Activated CD8-positive, alpha-beta memory T cell treated with anti-CD3 and anti-CD28 coated beads for 36 hours (primary cell): Measurements from ENCODE around the gene TMIGD2. TPM values are rescaled to one million over a fixed set of nuclear protein-coding genes. Genes with fewer than 3 reads are reported as not detected.

ENCODE experiments used
- CTCF ChIA-PET: fragments of 350-600 bp; sonication (Branson Sonifier 250); formaldehyde crosslinking; loops from one replicate; lab custom pipeline; 2021; ENCODE audit warnings: antibody characterized with exemption; lab: Charles Lee
- POLR2A ChIA-PET: fragments of 350-600 bp; sonication (Branson Sonifier 250); formaldehyde crosslinking; loops from one replicate; lab custom pipeline; 2021; ENCODE audit warnings: antibody characterized with exemption; lab: Charles Lee
- total RNA-seq, 2 experiments: library from RNA; stranded (reverse); gene quantifications; one replicate each; pipeline ENCODE4 v1.2.3, GENCODE V29; 2021

The TMIGD2 gene
- total RNA-seq, 2 experiments from 2014 or later = 7.6 to 7.7 TPM

DNA sequence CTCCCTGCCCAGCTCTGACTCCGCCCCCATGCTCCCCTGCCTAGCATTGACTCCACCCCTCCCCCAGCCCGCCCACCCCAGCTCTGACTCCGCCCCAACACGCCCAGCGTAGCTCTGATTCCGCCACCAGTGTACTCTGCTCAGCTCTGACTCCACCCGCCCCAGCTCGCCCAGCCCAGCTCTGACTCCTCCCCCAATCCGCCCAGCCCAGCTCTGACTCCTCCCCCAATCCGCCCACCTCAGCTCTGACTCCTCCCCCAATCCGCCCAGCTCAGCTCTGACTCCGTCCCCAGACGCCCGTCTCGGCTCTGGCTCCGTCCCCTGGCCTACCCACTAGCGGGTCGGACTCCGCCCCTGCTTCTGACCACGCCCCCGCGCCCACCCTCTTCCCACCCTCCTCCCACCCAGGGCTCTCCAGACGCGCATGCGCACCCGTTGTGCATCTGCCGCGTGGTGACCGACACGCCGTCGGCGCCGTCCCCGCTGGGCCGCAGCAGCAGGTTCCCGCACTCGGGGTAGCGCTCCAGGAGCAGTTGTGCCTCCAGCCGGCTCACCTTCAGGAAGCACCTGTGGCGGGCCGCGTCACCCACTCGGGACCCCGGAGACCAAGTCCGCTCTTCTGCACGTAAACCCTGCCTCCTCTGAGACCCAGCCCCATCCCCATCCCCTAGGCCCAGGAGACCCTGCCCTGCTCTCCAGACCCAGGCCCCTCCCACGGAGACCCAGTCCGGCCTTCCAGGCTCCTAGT is 26.2 kb upstream of the TMIGD2 start:
- CTCF ChIA-PET = interaction anchor here (1.1 kb wide), 1 partner anchor 24 kb away, joined by 3 read pairs; no protein-coding TSS in a partner anchor
- POLR2A ChIA-PET = interaction anchor here (0.5 to 1.2 kb wide), 2 partner anchors 15 to 1664 kb away, joined by 4 to 9 read pairs; partner anchors contain the start of gene MPND

DNA sequence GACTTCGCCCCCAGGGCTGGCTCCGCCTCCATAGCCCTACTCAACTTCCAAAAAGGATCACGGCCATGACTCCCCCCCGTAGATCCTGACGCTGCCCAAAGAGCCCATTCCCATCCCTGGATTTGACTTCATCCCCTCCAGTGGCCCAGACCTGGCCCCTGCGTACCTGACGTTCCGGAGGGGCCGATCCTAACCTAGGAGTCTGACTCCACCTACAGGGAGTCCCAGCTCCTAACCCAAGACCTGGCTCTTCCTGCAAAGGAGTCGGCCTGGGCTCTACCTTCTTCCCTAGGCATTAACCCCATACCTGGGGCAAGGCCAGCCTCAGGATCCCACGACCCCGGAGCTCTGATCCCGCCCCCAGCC is 25.7 kb upstream of the TMIGD2 start:
- POLR2A ChIA-PET = interaction anchor here (0.5 to 1.2 kb wide), 2 partner anchors 15 to 1665 kb away, joined by 4 to 9 read pairs; partner anchors contain the start of gene MPND
- CTCF ChIA-PET = interaction anchor here (1.1 kb wide), 1 partner anchor 25 kb away, joined by 3 read pairs; no protein-coding TSS in a partner anchor

GRCh38 chr19:4327252-4327876 is 25.2 kb upstream of the TMIGD2 start:
- POLR2A ChIA-PET = interaction anchor here (1.2 kb wide), 1 partner anchor 16 kb away, joined by 9 read pairs; the partner anchor contains the start of gene MPND
- CTCF ChIA-PET = interaction anchor here (1.1 kb wide), 1 partner anchor 25 kb away, joined by 3 read pairs; no protein-coding TSS in a partner anchor

DNA sequence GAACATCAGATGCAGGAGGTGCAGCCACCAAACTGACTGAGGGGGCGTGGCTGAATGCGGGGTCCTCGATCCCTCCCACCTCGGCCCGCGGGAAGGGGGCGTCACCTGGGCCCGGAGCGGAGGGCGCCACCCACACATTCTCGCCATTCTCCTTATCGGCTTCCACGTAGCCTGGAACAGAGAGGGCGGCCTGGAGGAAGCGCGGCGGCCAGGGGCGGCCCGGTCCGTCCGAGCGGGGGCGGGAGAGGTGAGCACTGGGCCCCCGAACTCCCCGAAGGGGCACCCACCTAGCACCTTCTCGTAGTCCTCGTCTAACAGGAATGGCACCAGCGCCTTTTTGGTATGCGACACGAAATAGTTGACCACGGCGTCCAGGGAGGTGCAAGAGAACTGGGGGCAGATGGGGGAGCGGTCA is 24.7 kb upstream of the TMIGD2 start:
- POLR2A ChIA-PET = no interaction called here
- CTCF ChIA-PET = no interaction called here

- ChIA-PET CTCF (no interaction called here), POLR2A (no interaction called here)
Measured at GRCh38 chr19:4326215-4326836, 24.1 kb upstream of the TMIGD2 start.

- ChIA-PET CTCF (interaction anchor here (1.1 to 1.4 kb wide), 2 partner anchors 20 to 56 kb away, joined by 3 to 4 read pairs; no protein-coding TSS in a partner anchor), POLR2A (no interaction called here)
Measured at GRCh38 chr19:4324228-4324627, 22.0 kb upstream of the TMIGD2 start.

GRCh38 chr19:4323692-4324091 is 21.5 kb upstream of the TMIGD2 start:
- POLR2A ChIA-PET = no interaction called here

DNA sequence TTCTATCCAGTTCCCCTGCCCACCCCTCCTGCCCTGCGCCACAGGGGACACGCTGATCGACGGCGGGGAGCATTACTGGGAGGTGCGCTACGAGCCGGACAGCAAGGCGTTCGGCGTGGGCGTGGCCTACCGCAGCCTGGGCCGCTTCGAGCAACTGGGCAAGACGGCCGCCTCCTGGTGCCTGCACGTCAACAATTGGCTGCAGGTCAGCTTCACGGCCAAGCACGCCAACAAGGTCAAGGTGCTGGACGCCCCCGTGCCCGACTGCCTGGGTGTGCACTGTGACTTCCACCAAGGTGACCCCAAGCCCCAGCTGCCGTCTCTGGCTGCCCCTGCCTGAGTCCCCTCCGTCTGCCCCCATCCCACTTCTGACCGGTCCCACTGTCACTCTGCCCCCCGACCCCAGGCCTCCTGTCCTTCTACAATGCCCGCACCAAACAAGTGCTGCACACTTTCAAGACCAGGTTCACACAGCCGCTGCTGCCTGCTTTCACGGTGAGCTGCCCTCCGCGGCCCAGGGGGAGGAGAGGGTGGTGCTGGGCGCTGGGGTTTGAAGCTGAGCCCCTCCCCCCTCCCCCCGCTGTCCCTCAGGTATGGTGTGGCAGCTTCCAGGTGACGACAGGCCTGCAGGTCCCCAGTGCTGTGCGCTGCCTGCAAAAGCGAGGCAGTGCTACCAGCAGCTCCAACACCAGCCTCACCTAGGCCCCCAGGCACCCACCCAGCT is 20.9 kb upstream of the TMIGD2 start:
- POLR2A ChIA-PET = interaction anchor here (1.3 kb wide), 1 partner anchor 20 kb away, joined by 3 read pairs; no protein-coding TSS in a partner anchor
- CTCF ChIA-PET = interaction anchor here (0.7 kb wide), 1 partner anchor 10 kb away, joined by 3 read pairs; no protein-coding TSS in a partner anchor

More at GRCh38 chr19:4323692-4324091, 21.5 kb upstream of the TMIGD2 start:
- CTCF ChIA-PET = no interaction called here

DNA sequence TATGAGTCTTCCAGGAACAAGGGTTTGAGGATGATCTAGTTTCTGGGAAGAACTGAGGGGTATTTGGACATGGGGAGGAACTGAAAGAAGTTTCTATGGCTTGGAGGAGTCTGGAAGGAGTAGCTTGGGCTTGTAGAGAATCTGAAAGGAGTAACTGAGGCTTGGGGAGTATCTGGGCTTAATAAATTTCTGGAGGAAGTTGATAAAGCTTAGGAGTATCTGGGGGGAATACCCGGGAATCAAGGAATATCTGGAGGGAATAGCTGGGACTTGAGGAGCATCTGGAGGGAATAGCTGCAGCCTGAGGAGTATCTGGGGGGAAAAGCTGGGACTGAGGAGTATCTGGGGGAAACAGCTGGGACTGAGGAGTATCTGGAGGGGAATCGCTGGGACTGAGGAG is 18.2 kb upstream of the TMIGD2 start:
- ChIA-PET CTCF (interaction anchor here (1.1 to 2.0 kb wide), 3 partner anchors 16 to 53 kb away, joined by 3 to 6 read pairs (median 4); no protein-coding TSS in a partner anchor), POLR2A (no interaction called here)

DNA sequence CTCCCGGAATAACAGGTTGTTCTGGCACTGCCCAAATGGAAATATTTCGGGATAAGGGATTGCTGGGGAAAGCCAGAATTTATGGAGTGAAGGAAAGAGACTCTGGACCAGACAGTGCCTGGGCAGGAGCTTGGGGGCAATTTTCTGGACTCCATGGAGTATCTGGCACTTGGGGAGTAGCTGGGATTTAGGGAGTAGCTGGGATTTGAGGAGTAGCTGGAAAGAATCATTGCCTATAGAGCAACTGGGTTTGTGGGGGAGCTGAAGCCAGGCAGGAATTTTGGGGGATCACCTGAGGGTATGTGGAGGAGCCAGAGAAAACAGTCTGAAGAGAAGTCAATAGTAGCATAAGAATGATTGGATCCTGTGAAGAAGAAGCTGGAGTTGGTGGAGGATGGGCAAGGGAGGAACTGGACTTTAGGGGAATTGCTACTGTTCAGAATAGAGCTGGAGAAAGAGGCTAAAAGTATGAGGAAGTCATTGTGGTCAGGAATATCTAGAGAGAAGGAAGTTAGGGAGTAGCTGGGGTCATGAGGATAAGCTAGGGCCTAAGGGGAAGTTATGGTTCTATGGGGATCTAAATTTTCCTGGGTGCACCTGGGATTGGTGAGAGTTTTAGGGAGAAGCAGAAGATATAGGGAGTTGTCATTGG is 17.0 kb upstream of the TMIGD2 start:
- ChIA-PET POLR2A (interaction anchor here (0.5 kb wide), 1 partner anchor 42 kb away, joined by 3 read pairs; no protein-coding TSS in a partner anchor), CTCF (interaction anchor here (1.6 to 2.0 kb wide), 2 partner anchors 34 to 52 kb away, joined by 4 to 6 read pairs; no protein-coding TSS in a partner anchor)

DNA sequence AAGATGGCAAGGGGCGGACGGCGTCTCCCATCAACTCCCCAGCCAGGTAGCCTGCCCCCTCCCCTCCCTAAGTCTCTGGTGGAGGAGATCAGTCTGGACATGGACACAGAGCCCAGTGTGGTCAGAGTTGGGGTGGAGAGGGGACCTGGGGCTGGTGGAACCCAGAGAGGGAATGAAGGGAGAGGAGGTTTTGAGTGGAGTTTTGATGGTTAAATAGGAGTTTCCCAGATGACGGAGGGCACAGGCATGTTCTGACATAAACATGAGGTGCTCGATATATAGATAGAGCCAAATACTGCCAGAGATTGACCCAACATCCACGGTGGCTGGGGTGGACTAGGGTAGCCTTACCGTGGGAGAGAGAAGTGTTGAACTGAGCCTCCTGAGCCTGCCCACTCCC is 16.3 kb upstream of the TMIGD2 start:
- ChIA-PET CTCF (no interaction called here), POLR2A (no interaction called here)

GRCh38 chr19:4316956-4317355 is 14.8 kb upstream of the TMIGD2 start:
- CTCF ChIA-PET = interaction anchor here (0.6 kb wide), 1 partner anchor 51 kb away, joined by 4 read pairs; no protein-coding TSS in a partner anchor
- POLR2A ChIA-PET = no interaction called here

GRCh38 chr19:4313847-4314490 is 11.8 kb upstream of the TMIGD2 start:
- CTCF ChIA-PET = interaction anchor here (0.7 kb wide), 1 partner anchor 294 kb away, joined by 3 read pairs; no protein-coding TSS in a partner anchor

DNA sequence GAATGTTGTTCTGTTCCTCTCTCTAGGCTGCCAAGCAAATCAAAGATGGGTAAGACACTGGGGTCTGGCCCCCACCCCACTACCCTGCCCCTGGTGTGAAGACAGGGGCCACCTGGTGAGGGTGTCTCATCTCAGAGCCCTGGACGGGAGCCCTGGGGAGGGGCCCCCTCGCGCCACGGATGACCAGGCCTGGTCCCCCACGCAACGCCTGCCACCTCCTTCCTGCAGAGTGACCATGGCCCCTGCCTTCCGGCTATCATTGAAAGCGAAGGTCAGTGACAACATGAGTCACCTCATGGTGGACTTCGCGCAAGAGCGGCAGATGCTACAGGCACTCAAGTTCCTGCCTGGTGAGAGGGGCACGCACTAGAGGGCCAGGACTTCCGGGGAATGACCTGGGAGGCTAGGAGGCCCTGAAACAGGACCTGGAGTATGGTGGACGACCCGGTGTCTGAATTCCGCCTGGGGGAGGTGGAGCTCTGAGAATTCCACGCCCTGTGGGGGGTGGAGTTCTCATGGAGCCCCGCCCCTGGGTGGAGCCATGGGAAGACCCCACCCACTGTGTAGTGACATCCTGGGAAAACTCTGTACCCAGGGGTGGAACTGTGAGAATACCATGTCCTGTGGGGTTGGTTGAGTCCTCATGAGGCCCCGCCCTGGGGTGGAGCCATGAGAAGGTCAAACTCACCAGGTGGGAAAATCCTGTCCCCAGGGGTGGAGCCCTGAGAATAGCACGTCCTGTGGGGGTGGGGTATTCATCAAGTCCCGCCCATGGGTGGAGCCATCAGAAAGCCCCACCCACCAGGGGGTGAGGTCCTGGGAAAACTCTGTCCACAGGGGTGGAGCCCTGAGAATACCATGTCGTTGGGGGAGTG is 8.3 kb upstream of the TMIGD2 start:
- POLR2A ChIA-PET = no interaction called here
- CTCF ChIA-PET = no interaction called here

More at GRCh38 chr19:4313847-4314490, 11.8 kb upstream of the TMIGD2 start:
- POLR2A ChIA-PET = no interaction called here

GRCh38 chr19:4305659-4306058 is 3.5 kb upstream of the TMIGD2 start:
- ChIA-PET POLR2A (interaction anchor here (2.5 kb wide), 1 partner anchor 37 kb away, joined by 6 read pairs; no protein-coding TSS in a partner anchor), CTCF (interaction anchor here (0.6 kb wide), 1 partner anchor 888 kb away, joined by 4 read pairs; no protein-coding TSS in a partner anchor)

DNA sequence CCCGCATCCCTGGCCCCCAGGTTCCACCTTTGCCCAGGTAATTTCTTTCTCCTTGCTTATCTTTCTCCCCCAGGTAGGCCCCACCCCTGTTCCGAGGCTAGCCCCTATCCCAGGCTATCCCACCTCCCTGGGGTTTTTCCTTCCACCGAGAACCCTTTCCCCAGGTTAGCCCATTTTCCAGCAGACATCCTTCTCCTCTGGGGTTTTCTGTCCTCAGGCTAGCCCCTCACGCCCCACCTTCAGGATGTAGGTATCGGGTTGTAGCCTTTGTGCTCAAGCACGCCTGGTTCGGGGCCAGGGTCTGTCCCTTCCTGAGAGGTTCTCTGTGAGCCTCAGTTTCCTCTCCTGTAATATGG is 3.0 kb upstream of the TMIGD2 start:
- ChIA-PET CTCF (interaction anchor here (0.6 kb wide), 1 partner anchor 888 kb away, joined by 4 read pairs; no protein-coding TSS in a partner anchor), POLR2A (interaction anchor here (2.5 kb wide), 1 partner anchor 37 kb away, joined by 6 read pairs; no protein-coding TSS in a partner anchor)
